Esophagus squamous epithelium (tissue), 5 donors: Measurements from ENCODE around the gene PSMB7. TPM values are rescaled to one million over a fixed set of nuclear protein-coding genes. Genes with fewer than 3 reads are reported as not detected.

Source experiments
- DNase-seq: peaks from one replicate; lab custom pipeline; 2025; lab: John Stamatoyannopoulos, UW
- H3K27ac ChIP-seq, 4 donors: fragments of 200-600 bp; sonication (generic); one replicate each; pipeline ENCODE4 v1.5.1; 2016 to 2019; ENCODE audit warnings: mild to moderate bottlenecking in 1 of 4
- H3K27me3 ChIP-seq, 4 donors: fragments of 200-600 bp; sonication (generic); 1 replicate in 3 of 4; 2 replicates in 1 of 4; pipeline versions ENCODE4 v1.5.1 to v1.6.0; 2017 to 2021; ENCODE audit warnings: antibody characterized with exemption in 1 of 4
- H3K36me3 ChIP-seq, 3 donors: fragments of 200-600 bp; sonication (generic); one replicate each; pipeline ENCODE4 v1.5.1; 2016 to 2019
- H3K4me1 ChIP-seq, 3 donors: fragments of 200-600 bp; sonication (generic); one replicate each; pipeline ENCODE4 v1.5.1; 2017 to 2019
- H3K4me3 ChIP-seq, 4 donors: fragments of 200-600 bp; sonication (generic); 1 replicate in 3 of 4; 2 replicates in 1 of 4; pipeline ENCODE4 v1.5.1; 2016 to 2019; ENCODE audit warnings: mild to moderate bottlenecking in 2 of 4, moderate library complexity in 1 of 4
- H3K9me3 ChIP-seq, 3 donors: fragments of 200-600 bp; sonication (generic); one replicate each; pipeline ENCODE4 v1.5.1; 2016 to 2019
- CTCF ChIP-seq, 6 experiments: fragments of 450-650 bp in 4 of 6; fragments of 200-600 bp in 2 of 6; sonication (generic) in 2 of 6; IDR thresholded peaks; one replicate each; pipeline ENCODE4 v1.5.1; 2016 to 2019; ENCODE audit warnings: antibody characterized with exemption in 6 of 6, mild to moderate bottlenecking in 4 of 6, moderate library complexity in 4 of 6
- POLR2A ChIP-seq, 4 donors: fragments of 450-650 bp; IDR thresholded peaks; one replicate each; pipeline ENCODE4 v1.6.1; 2017; ENCODE audit warnings: antibody characterized with exemption in 4 of 4, mild to moderate bottlenecking in 4 of 4, moderate library complexity in 3 of 4
- WGBS, 2 donors: methylation state at CpG; one replicate each; pipeline ENCODE4 v1.1.5; 2018; 5-methylcytosine and 5-hydroxymethylcytosine counted together
- intact Hi-C: fragments of 100-400 bp; cut with DNase I; formaldehyde crosslinking; loops from one replicate; pipeline ENCODE4 v1.15.0; 2022
- total RNA-seq, 4 donors: library from RNA; depleted of rRNA; stranded (reverse); fragments of >200 nt; gene quantifications; one replicate each; pipeline ENCODE4 v1.1.0, GENCODE V29; 2016
- donor health status: DM: yes; HTN: yes; CAD: no.

The PSMB7 gene
- 100 to 1,000 TPM; 114 to 229 (median 170) TPM for total RNA-seq

- H3K4me3 ChIP-seq: peak within 1 kb of the TSS; percentile 76 to 88 (median 82)
- peak; percentile 84 for DNase-seq
- peak within 1 kb of the TSS; percentile 68 to 84 (median 81) for H3K27ac ChIP-seq
- no peaks in the 10 kb centered on the region for H3K9me3 ChIP-seq
- intact Hi-C loops: loop anchor here (5.0 kb wide), 1 partner anchor 122 kb away; no protein-coding TSS in a partner anchor
- no peaks in the 10 kb centered on the region for H3K27me3 ChIP-seq
- H3K36me3 ChIP-seq: peaks cover 0 to 41% (median 17%) of the 10 kb centered on the region in 3 donors
- WGBS, 2 donors: 0 to 1% methylated on average over 22 to 25 of the region's 41 CpGs
- H3K4me1 ChIP-seq: peaks cover 0 to 38% (median 9%) of the 10 kb centered on the region in 3 donors
- TF ChIP-seq POLR2A (IDR thresholded peaks at IDR 0.05): peak in 1 of 4 donors; percentile 53
- peak; percentile 64 to 91 (median 82) for TF ChIP-seq CTCF (IDR thresholded peaks at IDR 0.05)
Measured at GRCh38 chr9:124415102-124415851, at the start of gene PSMB7. TSS of gene PSMB7 (minus strand) at chr9:124415442. CDS start at chr9:124415425, 17 bp downstream.

- 81 to 100% methylated on average over 1 of the region's 1 CpG for WGBS, 2 donors
Measured at GRCh38 chr9:124462739-124463138, 47.5 kb upstream of the PSMB7 start.

GRCh38 chr9:124458441-124458840 lies 43.2 kb upstream of the PSMB7 start:
- Histone ChIP-seq H3K27me3 (peaks cover 0 to 24% (median 0%) of the 10 kb centered on the region in 4 donors), H3K27ac (no peak overlapping the region), H3K9me3 (no peaks in the 10 kb centered on the region), H3K36me3 (no peaks in the 10 kb centered on the region), H3K4me1 (peaks cover 0 to 4% (median 2%) of the 10 kb centered on the region in 3 donors), H3K4me3 (no peak overlapping the region)
- DNase-seq: no peak
- intact Hi-C loops: no loop called here
- 87% methylated on average over 3 of the region's 9 CpGs; no CpG with 5 or more reads in 1 of the 2 donors for WGBS, 2 donors
- TF ChIP-seq CTCF (IDR thresholded peaks at IDR 0.05): no peak
- TF ChIP-seq POLR2A (IDR thresholded peaks at IDR 0.05): no peak

More at GRCh38 chr9:124462739-124463138, 47.5 kb upstream of the PSMB7 start:
- Histone ChIP-seq H3K27ac (no peak overlapping the region), H3K9me3 (no peaks in the 10 kb centered on the region), H3K36me3 (no peaks in the 10 kb centered on the region), H3K4me3 (no peak overlapping the region), H3K27me3 (peaks cover 0 to 7% (median 0%) of the 10 kb centered on the region in 4 donors), H3K4me1 (no peaks in the 10 kb centered on the region)
- intact Hi-C loops: no loop called here
- TF ChIP-seq POLR2A (IDR thresholded peaks at IDR 0.05): no peak
- TF ChIP-seq CTCF (IDR thresholded peaks at IDR 0.05): no peak
- no peak for DNase-seq

GRCh38 chr9:124457887-124458431 lies 42.7 kb upstream of the PSMB7 start:
- H3K36me3 ChIP-seq: no peaks in the 10 kb centered on the region

More at GRCh38 chr9:124457887-124458431, 42.7 kb upstream of the PSMB7 start:
- Histone ChIP-seq H3K27me3 (peaks cover 0 to 29% (median 1%) of the 10 kb centered on the region in 4 donors), H3K9me3 (no peaks in the 10 kb centered on the region), H3K4me3 (no peak overlapping the region), H3K27ac (no peak overlapping the region), H3K4me1 (peaks cover 0 to 9% (median 7%) of the 10 kb centered on the region in 3 donors)
- DNase-seq: no peak
- intact Hi-C loops: no loop called here
- WGBS, 2 donors: 60 to 67% methylated on average over 1 to 3 of the region's 8 CpGs
- TF ChIP-seq POLR2A (IDR thresholded peaks at IDR 0.05) (no peak), CTCF (IDR thresholded peaks at IDR 0.05) (no peak)
